Superior temporal gyrus (tissue), 1 donor: Measurements from ENCODE around the gene BRINP2.

ENCODE experiments used
- DNase-seq: peaks from one replicate; pipeline ENCODE4 v3.0.0-alpha.2; 2016; ENCODE audit errors: extremely low spot score

BRINP2 gene

DNA sequence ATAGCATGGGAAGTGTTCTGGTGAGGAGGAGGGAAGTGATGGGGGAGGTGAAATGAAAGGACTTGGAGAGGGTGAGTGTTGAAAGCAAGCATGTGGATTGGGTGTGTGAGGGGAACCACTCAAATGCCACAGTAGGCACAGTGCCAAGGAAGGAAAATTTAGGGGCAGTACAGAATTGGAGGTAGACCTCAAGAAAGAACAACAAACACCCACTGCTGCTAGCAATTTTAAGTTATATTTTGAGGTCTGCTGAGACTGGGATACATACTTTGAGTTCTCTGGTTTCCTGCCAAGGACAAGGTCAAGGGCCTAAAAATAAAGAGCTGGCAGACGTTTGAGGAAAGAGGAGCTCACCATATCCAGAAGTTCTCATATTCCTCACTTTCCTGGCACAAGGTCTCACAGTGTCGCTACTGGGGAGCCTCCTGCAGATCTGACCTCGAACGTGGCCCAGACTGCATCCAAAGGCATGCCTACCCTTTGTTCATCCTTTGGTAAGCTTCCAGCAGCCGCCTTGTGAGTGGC is 104.0 kb downstream of the BRINP2 start:
- no peak for DNase-seq

DNA sequence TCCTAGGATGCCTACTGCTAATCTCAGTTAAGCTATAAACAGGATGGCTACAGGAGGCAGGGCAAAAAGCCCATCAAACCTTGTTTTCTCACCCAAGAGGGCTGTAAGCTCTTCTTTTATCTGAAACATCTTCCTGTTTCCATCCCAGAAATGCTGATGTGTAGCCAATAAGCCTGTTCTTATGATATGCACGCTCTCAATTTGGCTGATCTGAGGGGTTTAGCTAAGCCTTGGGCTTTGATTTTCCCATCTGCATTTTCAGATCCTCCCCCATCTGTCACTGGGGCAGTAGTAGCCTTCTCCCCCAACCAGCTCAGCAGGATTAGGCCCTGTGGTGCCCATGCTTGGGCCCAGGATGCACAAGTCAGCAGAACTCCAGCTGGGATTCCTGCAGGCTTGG is 105.0 kb downstream of the BRINP2 start:
- no peak for DNase-seq

DNA sequence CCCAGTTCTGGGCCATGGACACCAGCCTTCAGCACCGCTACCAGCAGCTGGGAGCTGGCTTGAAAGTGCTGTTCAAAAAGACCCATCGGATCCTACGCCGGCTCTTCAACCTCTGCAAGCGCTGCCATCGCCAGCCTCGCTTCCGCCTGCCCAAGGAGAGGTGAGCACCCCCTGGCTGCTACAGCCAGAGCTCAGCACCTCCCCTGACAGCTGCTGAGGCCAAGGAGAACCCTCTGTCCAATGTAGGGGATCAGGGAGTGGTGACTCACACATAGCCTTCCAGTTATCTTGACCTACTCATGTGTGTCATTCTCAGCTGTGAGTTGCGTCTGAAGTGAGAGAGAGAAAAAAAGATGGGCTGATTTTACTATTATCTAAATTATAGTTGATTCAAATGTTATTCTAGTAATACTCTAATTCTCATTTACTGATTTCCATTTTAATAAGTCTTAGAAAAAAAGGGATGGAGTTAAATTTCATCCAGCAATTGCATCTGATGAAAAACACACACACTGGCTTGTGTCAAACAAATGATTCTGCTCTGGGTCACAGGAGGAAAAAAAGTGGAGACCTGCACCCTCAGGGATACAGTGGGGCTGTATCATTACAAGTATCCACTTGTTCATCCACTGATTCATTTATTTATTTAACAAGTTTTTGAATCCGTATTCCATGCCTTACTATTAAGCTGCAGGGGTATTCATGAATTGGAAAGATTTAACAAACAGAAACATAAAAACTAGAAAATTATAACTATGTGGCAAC is 108.0 kb downstream of the BRINP2 start:
- no peak for DNase-seq

DNA sequence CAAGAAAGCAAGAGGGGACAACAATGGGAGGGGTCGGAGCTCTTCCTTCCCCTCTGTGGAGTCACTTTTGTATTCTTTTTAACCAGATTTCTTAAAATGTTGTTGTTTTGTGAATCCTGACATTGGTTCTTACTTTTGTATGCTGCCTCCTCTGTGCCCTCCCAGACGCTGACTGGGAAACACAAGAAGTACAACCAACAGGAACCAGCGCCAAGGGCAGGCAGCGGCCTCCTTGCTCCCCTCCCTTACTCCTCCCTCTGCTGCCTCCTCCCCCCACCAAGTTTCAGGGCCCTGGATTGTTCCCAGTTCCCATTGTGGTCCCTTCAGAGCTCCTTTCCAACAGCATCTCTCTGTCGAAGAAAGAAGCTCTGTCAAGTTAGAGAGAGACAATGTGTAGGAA is 111.1 kb downstream of the BRINP2 start:
- DNase-seq = no peak

DNA sequence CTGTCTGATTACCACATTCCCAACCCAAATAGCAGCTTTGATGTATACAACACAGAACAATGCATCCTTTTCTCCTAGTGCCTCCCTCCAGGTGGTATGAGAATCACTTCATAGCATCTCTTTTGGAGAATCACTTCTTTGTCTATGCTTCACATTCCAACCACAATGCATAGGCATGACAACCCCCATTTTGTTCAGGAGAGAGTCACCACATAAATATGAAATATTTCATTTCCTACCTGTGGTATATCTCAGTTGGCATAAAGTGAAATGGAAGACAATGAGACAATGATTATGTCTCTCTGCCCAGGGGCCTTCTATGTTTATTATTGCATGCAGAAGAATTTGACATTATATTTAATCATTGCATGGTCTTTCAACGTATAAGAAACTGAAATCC is 112.2 kb downstream of the BRINP2 start:
- no peak for DNase-seq

DNA sequence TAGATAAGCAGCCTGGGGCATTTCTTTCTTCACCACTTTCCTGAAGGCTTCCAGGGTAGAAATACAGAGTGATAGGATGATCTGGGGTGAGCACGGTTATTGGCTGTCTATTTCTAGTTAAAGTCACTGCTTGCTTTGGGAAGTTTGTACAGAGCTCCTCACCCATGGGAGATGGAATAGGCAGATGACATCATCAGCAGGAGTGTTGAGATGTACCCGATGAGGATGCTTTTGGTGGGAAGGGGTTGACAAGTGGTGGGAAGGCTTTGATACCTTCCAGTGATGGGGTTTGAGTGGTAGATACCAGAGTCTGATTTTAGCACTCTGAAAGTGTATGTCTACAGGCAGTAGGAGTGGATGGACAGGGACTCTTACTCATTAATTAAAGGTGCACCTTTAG is 112.6 kb downstream of the BRINP2 start:
- DNase-seq = no peak

DNA sequence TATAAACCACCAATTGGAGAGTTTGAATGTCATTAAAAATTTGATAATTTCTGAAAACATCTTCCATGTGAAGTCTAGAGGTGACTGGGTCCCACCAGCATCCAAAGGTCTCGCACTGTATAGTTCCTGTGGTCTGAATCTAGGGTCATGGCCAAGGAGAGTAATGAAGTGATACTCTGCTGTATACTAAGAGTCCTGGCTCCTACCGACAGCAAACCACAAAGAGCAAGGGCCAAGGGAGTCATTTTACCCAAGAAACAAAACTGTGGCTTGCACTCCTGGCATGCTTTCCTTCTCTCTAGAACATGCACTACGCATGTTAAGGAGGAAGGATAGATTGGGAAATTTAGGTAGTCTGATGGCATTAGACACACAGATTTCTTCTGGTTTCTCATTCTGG is 115.6 kb downstream of the BRINP2 start:
- DNase-seq = no peak

DNA sequence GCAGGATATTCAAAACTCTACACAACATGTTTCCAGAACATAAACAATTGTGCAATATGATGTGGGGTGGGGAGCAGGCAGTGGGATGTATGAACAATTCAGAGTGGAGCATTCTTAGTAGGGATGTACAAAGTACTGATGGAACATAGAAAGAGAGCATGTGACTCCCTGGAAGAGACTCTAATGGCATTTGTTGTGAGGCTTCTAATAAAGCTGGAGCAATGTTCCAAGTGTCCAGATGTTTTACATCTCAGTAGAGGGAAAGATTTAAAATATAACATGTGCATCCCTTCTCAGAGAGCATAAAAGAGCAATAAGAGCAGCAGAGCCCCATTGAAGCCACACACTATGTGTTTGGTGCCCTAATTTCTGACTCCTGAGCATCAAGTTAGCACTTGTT is 116.5 kb downstream of the BRINP2 start:
- DNase-seq = no peak

DNA sequence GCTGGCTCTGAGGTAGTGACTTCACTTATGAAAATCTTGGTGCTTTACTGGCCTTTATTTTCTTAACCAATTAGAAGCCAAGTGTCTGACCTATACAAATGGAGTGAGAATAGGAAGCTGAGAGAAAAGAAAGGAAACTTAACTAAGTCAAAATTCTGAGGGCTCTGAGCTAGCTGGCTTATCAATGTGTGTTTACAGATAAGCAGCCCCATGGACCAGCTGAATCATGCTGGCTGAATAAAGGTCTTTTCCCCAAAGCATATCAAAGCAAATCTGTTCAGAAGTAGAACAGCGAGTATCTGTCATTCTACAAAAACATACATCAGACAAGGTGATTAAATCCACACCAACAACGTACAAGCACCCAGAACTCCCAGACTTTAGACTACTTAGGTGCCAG is 117.2 kb downstream of the BRINP2 start:
- peak; percentile 17 for DNase-seq

DNA sequence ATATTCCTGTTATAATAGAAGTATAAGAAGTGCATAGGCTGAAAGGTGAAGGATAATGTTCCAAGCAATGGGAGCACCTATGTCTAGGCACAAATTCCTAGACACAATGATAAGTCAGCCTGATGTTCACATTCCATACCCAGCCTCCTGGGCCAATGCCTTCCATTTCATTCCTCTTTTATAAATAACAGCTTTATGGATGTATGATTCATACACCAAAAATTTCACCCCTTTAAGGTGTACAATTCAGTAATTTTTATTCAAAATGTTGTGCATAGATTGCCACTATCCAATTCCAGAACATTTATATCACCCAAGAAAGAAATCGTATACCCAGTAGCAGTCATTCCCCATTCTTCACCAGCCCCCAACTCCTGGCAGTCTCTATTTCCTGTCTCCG is 118.8 kb downstream of the BRINP2 start:
- no peak for DNase-seq

DNA sequence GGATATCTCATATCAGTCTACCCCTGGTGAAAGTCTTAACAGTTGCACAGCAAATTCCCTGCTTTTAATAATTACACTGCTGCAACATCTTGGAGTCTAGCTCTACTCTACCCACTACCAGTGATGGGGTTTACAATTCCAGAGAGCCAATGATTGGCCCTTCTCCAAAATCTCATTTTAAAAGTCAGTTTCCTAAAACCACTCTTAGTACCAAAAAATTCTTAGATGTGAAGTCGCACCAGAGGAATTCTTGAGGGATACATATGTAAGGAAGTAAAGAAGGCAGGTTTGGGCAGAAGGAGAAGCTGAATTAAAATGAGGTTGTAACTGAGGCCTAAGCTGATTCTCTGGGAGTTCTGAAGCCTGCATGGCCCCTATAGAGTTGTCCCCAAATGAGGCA is 129.7 kb downstream of the BRINP2 start:
- no peak for DNase-seq

DNA sequence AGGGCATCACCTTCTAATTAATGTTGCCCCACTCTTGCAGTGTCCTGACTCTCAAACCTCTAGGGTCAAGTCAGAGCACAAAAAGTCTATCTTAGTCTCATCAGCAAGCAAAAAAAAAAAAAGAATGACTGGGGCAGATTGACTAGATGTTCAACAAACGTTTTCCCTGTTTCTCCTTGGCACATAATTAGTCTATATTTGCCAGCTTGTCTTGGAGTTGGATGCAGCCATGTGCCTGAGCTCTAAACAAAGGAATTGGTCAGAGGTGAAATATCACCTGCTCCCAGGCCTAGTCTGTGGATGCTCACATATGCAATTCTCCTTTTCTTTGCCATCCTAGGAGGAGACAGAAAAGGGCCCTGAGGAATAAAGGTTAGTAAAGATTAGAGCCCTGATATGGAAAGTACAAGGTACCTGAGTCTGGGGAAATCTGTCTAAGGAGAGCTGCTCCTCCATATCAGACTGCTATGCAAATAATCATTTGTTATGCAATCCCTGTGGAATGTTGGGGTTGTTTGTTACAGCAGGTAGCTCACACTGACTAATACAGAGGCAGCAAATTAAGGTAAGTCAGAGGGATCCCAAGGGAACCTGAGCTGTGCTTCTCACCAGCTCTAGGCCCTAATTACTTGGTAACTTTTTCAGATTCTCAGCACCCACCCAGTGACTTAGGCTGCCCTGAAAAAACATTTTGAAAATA is 130.8 kb downstream of the BRINP2 start:
- DNase-seq = peak; percentile 74

DNA sequence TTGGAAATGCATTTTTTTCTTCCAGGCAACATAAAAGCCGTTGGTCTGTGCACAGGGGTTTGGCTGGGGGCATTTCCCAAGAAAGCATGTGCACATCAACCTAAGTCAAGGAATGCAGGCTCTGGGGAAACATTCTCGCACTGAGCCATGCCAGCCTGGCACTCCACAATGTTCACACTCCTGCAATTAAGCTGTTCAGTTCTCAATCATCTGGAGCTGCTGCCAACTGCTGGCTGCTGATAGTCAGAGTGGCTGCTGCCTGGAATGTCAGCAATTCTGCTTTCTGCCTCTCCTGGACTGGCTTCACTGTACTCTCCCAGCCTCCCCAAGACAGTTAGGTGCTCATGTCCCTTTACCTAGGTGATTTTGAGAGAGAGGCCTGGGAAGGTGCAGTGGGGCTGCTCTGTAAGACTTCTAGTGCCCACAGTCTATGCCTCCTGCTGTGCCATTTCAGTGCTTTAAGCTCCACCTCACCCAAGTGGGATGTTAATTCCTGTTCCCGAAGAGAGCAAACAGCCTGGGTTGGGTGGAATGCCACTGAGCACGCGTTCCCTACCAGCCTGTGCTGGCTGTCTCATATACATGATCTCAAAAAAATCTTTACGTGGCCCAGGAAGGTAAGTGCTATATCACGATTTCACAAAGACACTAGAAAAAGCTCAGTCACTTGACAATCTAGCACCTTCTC is 131.7 kb downstream of the BRINP2 start:
- peak; percentile 85 for DNase-seq

DNA sequence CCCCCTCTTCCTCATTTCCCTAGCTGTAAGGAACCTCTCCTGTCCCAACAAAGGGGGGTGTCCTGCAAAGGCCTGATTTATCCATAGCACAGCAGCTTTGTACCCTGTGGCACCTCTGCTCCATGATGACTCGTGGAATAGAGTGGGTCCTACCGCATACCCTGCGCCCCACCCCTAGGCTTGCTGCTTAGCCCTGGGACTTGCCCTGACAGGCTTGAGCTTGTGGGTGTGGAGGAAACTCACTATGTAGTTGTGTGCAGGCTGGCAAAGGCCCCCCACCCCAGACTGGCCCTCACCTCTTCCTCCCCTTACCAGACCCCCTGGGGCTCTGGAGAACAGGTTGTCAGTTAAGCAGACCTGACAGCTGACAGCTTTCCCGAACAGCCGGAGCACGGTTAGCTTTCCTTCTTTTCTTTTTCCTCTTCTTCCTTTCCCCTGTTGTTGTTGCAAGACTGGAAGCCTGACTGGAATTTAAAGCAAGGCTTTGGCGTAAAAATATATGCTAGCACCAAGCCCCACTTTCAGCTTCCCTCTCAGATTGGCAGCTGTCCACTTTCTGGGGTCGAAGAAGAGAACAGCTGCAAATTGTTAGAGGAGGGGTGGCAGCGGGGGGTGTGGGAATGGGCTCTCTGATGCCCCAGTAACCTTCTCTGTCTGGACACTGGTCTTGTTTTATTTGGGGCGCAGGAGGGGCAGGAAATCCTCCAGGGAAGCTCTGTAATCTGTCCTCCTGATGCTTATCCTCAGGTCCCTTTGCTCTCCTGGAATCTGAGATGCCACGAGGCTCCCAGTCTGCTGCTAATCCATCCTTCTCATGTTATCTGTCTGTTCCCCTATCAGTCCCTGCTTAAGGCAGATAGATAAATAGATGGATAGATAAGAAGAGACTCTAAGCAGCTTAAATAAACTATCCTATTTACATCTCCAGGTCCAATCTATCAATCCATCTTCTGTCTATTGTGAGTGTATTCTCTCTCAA is 134.6 kb downstream of the BRINP2 start:
- no peak for DNase-seq

DNA sequence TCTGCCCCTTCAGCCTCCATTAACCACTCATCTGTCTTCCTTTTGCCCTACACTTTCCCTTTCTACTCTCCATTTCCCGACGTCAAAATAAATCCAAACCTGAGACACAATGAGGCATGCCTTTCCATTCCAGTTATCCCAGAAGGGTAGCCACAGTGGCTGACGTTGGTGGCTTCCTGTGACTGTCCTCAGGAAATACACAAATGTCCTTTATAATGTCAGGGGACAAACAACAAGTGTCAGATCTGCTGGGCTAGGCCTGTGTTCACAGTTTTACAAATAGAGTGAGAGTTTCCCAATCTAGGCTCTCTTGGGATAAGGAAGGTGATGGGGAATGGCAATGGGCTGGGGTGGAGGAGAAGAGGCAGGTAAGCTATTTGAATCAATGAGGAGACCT is 135.3 kb downstream of the BRINP2 start:
- peak; percentile 60 for DNase-seq

DNA sequence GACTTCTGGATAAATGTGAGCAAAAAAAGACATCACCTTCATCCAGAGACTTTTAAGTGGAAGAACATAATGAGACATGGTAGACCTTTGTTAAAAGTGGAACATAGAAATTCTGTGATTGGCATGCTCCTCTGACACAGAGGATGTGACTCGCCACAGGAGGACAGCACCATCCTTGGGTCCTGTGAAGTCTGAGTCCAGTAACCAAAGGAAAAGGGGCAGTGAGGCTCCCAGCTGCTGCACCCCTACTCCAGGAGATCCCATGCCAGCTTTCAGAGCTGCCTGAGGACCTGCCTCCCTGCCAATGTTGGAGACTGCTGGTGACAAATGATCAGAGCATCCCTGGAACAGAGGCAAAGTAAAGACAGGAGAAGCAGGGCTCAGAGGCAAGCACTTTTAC is 136.2 kb downstream of the BRINP2 start:
- peak; percentile 61 for DNase-seq

DNA sequence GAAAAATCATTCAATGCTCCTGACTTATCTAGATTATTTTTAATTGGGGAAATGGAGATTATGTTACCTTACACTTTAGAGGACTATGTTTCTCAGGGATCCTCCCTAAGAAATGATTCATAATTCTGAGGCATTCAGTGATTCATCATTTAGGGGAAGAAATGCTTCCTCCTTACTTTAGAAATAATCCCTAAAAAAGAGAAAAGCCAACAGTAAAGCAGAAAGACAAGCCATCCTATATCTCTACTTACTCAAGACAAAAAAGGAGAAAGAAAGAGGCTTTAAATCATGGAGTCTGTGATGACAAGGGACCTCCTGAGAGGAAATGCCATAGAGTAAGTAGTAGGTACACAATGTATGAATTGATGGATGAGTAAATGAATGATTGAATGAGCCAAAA is 137.0 kb downstream of the BRINP2 start:
- DNase-seq = no peak

DNA sequence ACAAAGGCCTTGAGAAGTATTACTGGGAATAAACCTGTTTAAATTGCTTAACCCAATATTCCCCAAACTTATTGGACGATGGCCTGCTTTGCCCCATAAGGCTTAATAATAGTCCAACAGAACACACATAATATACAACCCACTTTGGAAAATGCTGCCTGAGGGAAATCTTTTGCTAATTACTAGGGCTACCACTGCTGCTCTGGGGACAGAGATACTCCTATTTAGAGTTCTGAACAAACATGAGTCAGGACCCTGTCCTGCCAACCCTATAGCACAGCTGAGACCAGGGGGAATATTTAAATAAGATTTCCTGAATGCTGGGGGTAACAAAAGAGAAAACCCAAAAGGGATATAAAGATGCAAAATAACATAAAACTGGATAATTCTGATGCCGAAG is 139.1 kb downstream of the BRINP2 start:
- DNase-seq = no peak

DNA sequence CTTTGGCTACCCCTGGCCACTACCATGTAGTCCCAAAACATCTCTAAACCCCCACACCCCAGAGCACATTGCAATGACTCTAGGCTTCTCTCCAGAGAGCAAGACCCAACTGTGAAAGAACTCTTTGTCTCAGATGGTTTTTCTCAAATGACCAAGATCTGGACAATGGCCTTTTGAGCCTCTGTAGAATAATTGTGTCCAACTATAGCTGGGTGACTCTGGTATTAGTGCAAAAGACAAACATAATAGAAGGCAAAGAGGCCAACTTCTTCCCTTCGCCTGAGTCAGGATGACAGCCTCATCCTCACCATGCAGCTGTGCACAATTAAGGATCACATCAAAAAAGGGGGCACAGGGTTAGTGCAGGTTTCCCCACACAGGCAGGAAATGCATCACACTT is 139.6 kb downstream of the BRINP2 start:
- peak; percentile 98 for DNase-seq

DNA sequence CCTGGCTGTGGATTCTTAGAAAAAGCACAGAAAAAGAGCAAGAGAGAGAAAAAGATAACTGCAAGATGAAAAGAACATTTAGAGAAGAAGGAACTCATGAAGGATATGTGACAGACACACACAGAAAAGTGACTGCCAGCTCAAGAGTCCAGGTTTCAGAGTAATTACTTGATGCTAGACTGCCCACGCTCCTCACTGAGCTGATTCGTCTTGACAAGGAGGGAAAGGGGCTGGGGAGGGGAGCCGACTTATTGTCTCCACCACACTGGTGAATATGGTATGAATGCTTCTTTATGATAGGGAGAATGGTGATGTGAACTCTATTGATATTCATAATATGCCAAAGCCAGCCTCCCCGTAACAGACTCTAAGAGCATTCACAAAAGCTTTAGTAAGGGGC is 140.4 kb downstream of the BRINP2 start:
- peak; percentile 69 for DNase-seq

DNA sequence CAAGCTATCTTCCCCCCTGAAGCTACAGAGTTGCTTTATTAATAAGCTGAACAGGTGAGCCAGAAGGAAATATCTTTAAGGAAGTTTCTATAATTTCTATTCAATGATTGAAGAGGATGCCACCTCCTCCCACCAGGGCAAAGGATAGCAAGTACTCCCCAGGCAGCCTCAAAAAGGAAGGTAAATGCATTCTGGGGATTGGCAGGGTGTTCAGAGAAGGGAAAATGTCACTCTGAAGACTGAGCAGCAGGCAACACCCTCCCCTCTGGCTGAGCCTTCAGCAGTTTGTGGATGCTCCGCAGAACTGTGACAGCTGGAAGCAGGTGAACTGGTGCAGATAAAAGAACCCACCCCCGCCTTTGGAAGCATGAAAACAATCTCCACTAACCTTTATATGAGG is 140.8 kb downstream of the BRINP2 start:
- no peak for DNase-seq

DNA sequence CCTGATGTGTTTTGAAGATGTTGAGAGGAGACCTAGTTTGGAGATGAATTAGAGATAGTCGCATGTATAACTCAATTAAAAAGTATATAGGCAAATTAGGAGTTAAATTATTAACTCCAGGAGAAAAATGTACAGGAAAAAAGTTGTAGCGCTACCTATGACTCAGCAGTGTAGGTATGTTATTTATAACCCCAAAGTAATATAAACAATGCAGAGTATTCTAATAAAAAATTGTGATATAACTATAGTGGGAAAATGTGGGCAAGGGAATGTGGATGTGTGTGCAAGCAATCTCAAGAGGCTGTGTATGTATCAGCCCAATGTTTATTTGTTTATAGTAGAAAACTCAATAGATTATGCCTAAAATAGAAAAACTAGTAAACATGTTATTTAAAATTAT is 144.5 kb downstream of the BRINP2 start:
- no peak for DNase-seq
